T-helper 1 cell treated with Interleukin-12 subunit alpha and Interleukin-12 subunit beta and Interleukin-4 antibody, amounts not matched to agents 30 ng/mL and 1 ng/mL, for 36 hours (primary cell): ENCODE data around the gene HINT1. TPM values are rescaled to one million over a fixed set of nuclear protein-coding genes. Genes with fewer than 3 reads are reported as not detected.
"Not testable (repeated sequence)": the region's sequence is repeated elsewhere in the genome, so short reads cannot be mapped to it uniquely, and the experiment has no call there.

ENCODE experiments used
- intact Hi-C: fragments of 100-400 bp; cut with micrococcal nuclease; formaldehyde crosslinking; loops from one replicate; pipeline ENCODE4 v1.15.1; 2024
- total RNA-seq: library from RNA; stranded (reverse); gene quantifications from 2 replicates; pipeline ENCODE4 v1.2.3, GENCODE V29; 2022

HINT1 gene
- total RNA-seq, result 314 and 322 TPM in 2 replicates

DNA sequence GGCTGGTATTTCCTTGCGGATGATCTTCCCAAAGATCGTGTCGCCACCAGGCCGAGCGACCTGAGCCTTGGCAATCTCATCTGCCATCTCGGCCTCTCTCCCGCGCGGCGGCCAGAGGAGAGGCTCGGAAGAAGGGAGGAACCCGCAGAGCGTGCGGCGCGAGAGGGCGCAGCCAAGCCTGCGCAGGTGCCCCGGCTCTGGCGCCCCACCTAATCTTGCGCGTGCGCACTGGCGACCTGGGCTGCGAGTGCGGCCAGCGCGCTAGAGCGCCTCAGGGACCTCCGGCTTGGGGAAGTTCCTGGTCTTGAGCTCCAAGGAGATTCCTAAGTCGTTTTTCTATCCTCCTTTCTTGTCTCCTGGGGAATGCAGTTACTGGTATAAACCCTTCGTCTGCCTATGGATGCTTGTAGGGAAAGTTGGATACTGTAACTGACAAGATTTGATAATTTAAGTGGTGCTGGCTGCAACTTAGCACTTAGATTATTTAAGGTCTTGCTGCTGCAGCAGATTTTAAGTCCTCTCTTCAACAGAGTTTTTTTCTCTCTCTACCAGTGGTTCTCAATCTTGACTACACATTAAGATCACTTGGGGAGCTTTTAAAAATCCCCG, at the start of gene HINT1:
HINT1 (minus strand) TSS at position 138 of the 609 bp plus-strand sequence; CDS start at position 87, 51 bp downstream.
- intact Hi-C loops, result loop anchor here (1.0 kb wide), 6 partner anchors 44 to 470 kb away; partner anchors contain the start of gene RAPGEF6

- intact Hi-C loops, result no loop called here
These were observed 49.7 kb upstream of the HINT1 start for GRCh38 chr5:131214609-131215227.

GRCh38 chr5:131212471-131213021, 47.5 kb upstream of the HINT1 start:
- intact Hi-C loops, result no loop called here

DNA sequence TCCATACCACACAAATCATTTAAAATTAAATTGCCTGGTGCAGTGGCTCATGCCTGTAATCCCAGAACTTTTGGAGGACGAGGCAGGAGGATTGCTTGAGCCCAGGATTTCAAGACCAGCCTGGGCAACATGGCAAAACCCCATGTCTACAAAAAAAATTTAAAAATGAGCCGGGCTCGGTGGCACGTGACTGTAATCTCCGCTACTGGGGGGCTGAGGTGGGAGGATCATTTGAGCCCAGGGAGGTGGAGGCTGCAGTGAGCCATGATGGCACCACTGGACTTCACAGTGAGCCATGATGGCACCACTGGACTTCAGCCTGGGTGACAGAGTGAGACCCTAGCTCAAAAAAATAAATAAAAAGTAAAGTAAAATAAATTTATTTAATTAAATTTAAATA, 46.6 kb upstream of the HINT1 start:
- intact Hi-C loops, result no loop called here

GRCh38 chr5:131210151-131210510, 45.1 kb upstream of the HINT1 start:
- intact Hi-C loops, result no loop called here

- intact Hi-C loops, result loop anchor here (1.0 to 2.0 kb wide), 8 partner anchors 9 to 1301 kb away; partner anchors contain the start of genes HINT1 and LYRM7
These were observed 44.6 kb upstream of the HINT1 start for GRCh38 chr5:131209506-131210150.

DNA sequence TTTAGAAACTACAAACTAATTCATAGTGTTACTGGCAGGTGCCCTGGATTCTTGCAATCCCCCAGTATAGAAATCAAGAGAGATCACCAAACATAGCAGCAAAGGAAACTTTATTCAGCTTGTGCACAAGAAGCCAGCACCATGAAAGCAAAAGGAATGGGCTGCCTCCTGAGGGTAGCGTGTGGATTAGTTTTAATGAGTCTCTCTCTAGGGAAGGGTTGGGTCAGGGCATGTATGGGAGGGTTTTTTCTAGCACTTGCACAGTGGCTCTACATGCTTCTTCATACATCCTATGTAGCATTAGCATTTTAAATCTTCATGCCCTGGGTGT, 44.1 kb upstream of the HINT1 start:
- intact Hi-C loops, result loop anchor here (1.0 to 2.0 kb wide), 8 partner anchors 9 to 1300 kb away; partner anchors contain the start of genes HINT1 and LYRM7

DNA sequence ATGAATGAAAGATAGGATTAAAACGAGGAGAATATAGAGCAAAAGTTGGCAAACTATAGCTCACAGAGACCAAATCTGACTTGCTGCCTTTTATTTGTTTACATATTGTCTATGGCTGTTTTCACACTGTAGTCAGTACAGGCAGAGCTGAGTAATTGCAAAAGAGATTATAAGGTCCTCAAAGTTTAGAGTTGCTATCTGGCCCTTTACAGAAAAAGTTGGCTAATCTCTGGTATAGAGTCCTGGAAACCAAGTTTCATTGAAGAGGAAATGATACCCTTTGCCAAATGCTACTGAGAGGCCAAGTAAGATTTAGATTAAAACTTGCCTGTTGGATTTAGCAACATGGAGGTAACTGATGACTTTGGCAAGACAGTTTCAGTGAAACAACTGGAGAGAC, 41.7 kb upstream of the HINT1 start:
- intact Hi-C loops, result no loop called here

DNA sequence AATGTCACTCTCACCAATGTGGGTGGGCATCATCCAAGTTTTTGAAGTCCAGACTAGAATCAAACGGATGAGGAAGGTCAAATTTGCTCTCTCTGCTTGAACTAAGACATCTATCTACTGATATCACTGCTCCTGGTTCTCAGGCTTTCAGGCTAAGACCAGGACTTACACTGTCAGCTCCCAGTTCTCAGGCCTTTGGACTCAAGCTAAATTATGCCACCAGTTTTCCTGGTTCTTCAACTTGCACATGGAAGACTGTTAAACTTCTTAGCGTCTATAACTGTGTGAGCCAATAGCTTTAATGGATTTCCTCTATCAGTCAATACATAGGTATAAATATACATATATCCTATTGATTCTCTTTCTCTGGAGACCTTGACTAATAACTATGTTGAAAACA, 41.0 kb upstream of the HINT1 start:
- intact Hi-C loops, result no loop called here

DNA sequence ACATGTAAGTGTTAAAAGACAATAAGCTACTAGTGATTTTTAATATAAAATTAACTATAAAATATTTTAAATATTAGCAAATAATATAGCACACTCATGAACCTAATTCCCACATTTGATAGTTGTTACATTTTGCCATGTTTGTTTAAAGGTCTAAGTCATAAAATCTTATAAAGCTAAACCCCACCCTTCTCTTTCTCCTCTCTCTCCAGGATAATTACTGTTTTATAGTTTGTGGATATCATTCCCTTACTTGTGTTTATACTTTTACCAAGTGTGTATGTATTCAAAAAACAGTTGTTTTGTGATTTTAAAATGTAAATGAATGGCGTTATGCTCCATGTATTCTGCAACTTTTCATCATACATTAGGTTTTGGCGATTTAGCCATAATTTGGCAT, 39.9 kb upstream of the HINT1 start:
- intact Hi-C loops, result no loop called here

- intact Hi-C loops, result loop anchor here (1.0 kb wide), 1 partner anchor 9 kb away; no protein-coding TSS in a partner anchor
These were observed 35.5 kb upstream of the HINT1 start for GRCh38 chr5:131200560-131200959.

- intact Hi-C loops, result loop anchor here (1.0 kb wide), 1 partner anchor 52 kb away; no protein-coding TSS in a partner anchor
These were observed 33.6 kb upstream of the HINT1 start for GRCh38 chr5:131198625-131199024.

DNA sequence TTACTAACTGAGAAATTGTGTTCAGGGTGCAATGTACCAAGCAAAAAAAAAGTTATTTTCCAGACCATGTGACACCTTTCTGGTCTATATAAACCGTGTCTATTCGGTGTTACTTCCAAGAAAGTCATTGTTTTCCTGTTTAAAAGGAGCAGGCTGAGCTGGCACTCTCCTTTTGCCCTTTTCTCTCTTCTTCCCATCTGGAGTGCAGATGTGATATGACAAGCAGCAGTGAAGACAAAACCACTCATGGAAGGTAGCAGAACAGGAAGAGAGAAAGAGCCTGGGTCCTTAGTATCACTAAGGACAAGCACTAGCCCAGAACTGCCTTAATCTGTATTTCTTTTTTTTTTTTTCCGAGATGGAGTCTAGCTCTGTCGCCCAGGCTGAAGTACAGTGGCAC, 31.3 kb upstream of the HINT1 start:
- intact Hi-C loops, result no loop called here

DNA sequence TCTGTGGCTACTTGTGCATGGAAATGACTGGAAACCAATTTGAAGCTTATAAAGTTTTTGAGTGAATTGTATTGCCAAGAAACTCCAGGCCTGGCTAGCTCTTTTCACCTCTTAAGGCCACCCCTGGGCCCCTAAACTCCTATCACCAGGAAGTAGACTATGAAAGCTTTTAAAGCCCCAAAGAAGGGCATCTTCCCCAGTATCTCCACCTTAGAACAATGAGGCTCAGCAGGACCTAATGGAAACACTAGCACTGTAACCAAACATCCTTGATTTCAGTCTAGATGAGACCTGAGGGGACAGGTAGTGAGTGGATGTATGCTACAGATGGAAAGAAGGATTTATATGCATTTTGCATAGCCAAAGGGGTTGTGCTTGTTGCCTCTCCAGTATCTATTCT, 30.6 kb upstream of the HINT1 start:
- intact Hi-C loops, result no loop called here

GRCh38 chr5:131194725-131195124, 29.7 kb upstream of the HINT1 start:
- intact Hi-C loops, result no loop called here

GRCh38 chr5:131193897-131194296, 28.8 kb upstream of the HINT1 start:
- intact Hi-C loops, result not testable (repeated sequence)

DNA sequence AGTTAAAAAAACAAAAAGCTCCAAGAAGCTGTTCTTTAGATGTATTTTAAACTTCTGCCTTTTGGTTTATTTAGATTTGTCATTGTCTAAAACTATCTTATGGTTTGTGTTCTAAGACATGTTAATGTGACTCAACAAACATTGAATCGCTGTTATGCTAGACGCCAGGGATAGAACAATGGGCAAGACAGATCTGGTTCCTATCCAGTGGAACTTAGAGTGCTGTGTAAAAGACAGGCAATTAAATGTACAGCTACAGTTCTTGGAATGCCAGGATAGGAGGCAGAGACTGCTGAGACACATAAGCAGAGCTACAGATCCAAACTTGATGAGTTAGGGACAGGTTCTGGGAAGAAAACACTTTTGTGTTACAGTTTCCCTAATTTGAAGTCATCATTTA, 28.1 kb upstream of the HINT1 start:
- intact Hi-C loops, result no loop called here

GRCh38 chr5:131186561-131187256, 21.7 kb upstream of the HINT1 start:
- intact Hi-C loops, result no loop called here

DNA sequence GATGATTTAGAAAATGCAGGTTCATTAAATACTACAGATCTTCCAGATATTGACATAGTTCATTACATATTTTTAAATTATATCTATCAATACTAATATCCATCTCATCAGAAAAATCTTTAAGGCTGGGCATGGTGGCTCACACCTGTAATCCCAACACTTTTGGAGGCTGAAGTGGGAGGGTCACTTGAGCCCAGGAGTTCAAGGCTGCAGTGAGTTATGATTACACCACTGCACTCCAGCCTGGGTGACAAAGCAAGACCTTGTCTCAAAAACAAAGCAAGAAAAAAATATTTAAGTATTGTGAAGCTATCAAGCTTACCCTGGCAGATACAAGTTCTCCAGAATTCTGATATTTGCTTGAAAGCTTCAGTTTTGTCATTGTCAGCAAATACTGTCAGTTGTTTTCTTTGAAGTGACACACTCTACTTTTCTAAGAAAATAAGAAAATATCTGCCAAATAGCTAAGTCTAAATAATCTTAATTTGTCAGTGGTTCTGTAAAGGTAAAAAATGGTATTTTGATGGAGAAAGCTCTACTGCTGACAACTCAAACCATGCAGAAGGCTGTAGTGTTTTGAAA, 20.6 kb upstream of the HINT1 start:
- intact Hi-C loops, result no loop called here

GRCh38 chr5:131182839-131183238, 17.8 kb upstream of the HINT1 start:
- intact Hi-C loops, result no loop called here

GRCh38 chr5:131180407-131180806, 15.4 kb upstream of the HINT1 start:
- intact Hi-C loops, result no loop called here
